Right kidney (tissue), 1 donor: ENCODE measurements around the gene AUH.

ENCODE experiments used
- DNase-seq: peaks from one replicate; pipeline ENCODE4 v3.0.0-alpha.2; 2016

AUH gene

DNA sequence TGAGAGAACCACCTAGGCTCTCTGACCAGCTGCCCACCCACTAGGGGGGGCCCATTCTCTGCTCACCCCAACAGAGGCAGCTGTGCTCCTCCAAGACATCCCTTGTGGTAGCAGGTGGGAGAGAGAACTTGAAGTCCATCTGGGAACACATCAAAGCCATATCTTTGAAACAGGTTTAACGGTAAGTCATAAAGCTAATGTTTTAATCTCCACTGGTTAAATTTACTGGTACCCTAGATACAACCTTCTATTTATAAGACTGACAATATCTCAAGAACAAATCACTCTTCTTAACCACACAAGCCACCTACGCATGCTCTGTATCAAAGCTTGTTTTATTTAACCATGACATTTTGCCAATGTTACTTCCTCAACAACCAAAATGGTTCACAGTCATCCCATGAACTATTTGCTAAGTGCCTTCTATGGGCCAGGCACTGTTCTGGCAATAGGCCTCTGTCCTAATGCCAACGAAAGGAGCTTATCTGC, 20.4 kb downstream of the AUH start:
- DNase-seq = no peak

DNA sequence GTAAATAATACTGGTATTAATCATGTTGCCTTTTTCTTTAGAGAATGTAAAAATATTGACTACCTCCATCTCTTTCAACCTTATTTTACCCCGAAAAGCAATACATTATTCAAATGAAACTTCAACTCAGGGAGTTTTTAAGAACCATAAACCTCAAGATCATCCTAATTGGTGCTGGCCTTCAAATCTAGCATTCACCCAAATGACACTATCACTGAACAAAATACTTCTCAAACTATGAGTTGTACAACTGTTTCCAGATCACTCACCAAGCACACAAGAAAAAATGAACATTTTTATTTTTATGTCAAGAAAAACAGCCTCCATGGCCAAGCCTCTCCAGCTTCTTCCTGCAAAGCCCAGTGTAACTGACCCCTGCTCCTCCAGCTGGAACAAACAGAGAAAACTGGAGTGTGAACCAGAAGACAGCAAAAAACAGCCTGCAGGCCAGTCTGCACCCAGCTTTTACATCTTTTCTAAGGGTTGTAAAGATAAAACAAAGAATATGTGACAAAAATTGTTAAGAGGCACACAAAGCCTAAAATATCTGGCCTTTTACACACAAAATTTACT, 21.2 kb downstream of the AUH start:
- no peak for DNase-seq

DNA sequence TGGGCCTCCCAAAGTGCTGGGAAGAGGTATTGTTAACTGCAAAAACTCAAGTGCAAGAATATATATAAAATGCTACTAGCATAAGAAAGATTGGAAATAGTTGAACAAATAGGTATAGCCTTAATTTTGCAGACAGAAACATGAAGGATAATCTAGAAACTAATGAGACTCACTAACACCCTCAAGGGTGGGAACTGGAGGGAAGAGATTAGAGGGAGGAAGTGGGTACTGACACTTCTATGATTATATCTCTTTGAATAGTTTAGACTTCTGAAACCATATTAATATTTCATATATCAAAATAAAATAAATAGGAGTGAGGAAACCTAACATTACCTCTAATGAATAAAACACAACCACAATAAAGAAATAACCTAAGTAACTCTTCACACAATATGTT, 23.0 kb downstream of the AUH start:
- no peak for DNase-seq

DNA sequence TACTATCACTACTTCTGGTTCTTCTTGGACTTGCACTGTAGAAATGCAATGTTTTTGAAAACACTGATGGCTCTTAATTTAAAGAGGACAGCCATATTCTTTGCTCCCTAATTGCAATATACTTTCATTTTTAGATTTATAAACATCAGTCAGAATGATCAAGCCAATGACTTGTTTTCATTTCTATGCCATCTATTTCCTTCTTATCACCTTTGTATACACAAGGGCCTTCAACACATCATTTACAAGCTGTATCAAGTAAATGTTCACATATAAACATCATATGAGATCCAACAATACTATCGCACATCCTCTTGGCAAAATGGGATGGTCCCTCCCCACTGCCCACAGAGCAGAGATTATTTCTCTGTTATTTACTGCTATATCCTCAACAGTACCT, 24.9 kb downstream of the AUH start:
- DNase-seq = no peak

DNA sequence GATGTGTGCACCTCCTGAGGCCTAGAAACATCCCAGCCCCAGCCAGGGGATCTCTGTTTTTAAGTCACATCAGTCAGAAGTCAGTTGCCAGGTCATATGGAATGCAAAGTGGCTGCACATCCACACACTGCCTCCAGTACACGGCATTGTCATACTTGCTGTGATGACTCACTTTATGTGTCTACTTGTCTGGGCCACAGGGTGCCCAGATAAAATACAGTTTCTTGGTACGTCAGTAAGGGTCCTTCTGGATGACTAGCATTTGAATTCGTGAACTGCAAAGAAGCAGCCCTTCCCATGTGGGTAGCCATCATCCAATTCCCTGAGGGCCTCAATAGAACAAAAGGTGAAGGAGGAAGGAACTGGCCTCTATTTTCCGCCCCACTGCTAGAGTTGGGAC, 27.7 kb downstream of the AUH start:
- DNase-seq = no peak

DNA sequence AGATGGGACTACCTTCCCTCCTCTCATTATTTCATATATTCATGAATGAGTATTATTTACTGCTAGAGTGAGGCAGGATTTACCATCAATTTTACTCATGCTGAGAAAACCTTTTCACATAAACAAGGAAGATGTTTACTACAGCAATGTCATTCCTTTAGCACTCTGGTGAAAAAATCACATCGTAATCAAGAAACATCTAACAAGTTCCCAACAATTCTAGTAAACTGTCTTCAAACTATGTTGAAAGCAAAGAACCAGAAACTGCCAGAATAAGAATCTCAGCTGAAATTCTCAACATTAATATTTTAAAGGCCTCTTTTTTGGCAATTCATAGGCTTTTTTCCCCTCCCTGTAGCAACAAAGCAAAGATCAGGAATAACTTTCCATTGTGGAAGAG, 28.2 kb downstream of the AUH start:
- no peak for DNase-seq

DNA sequence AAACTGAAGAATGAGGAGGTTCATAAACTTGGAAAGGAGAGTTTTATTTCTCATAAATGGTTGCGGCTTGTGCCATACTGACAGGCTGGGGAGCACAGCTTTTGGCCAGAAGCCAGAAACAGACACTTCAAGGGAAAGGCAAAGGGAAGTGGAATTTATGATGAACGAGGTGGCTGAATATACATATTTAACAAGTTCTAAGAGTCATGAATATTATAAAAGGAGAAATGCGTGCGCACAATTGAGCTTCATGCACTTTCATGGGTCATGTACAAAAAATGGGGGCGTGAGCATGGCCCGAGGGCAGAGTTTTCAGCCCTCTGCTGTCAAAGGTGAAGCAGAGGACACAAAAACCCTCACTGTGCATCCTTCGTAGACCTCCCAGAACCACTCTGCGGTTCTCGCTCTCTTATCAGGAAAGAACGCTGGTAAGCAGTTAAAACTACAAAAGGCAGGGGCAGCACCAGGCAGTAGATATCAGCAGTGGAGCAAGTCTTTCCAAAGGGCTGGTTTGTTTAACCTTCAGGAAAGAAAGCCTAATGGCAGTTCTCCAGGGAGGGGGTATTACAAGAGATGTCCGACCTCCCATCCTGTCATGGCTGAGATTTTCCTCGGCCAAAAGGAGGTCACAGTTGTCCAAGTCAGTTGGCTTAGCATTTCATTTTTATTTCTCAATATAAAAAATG, 29.0 kb downstream of the AUH start:
- no peak for DNase-seq

DNA sequence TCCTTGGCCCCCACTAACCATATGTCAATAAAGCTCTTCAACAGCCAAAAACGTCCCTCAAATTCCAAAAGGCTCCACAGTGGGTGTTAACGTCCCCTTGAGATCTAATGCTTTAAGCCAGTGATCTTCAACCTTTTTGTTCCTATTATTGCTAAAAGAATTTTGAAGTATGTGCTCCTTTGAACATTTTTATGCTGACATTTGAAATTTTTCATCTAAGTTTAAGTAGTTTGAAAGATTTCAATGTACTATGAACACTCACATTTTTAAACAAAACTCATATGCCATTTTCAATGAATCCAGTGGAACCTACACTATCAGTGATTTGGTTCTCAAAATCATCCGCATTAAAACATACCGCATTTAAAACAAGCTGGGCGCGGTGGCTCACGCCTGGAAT, 29.9 kb downstream of the AUH start:
- no peak for DNase-seq

DNA sequence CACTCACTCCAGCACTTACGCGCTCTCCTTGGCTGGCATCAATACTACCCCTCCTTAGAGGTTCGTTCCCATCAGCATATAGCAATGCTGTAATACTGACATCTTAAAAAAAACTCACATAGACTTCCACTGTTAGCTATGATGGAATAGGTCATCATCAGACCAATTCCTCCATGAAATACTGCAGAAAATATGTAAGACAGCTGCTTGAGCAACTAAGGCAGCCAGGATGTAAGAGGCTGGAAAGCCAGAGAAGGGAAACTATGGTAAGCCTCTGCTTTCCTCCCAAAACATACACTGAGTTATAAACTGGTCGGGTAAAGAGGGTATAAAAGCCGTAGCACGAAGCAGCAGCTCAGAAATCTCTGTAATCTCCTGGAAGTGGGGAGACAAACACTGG, 33.5 kb downstream of the AUH start:
- no peak for DNase-seq

DNA sequence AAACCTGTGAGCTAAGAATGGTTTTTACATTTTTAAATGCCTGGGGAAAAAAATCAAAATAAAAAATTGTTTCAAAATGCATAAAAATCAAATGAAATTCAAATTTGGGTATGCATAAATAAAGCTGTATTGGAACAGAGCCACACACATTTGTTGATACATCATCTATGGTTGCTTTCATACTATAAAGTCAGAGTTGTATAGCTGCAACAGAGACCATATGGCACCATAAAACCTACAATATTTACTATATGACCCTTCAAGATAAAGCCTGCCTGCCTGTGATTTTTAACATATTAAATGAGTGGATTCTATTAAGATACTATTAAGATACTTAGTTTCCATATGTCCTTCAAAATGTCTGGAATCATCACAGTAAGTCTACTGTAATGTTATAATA, 40.0 kb downstream of the AUH start:
- DNase-seq = no peak

DNA sequence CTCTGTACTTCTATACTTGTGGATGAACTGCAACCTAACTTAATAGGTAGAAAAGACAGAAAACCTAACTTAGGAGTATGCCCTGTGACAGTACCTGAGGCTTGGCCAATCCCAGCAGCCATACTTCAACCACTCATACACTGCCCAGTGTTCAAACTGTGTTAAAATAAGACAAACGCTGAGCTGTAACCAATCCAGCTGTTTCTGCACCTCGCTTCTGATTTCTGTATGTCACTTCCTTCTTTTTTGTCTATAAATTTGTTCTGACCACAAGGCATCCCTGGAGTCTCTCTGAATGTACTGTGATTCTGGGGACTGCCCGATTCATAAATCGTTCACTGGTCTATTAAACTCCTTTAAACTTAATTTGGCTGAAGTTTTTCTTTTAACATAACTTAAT, 41.4 kb downstream of the AUH start:
- no peak for DNase-seq

DNA sequence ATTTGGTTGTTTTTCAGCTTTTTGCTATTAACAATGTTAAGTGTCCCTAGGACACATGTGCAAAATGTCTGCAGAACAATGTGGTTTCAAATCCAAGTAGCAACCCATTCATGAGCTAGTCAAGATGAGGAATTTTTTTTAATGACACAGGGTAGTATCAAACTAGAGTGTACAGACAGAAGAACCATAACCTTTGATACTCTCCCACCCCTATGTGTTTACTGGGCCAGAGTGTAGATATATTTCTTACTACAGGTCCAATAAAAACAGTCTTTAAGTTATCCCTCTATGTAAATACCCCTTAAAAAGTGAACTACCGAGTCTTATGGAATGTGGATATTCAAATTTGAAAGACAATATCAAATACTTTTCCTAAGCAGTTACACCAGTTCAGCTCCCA, 45.6 kb downstream of the AUH start:
- DNase-seq = no peak

DNA sequence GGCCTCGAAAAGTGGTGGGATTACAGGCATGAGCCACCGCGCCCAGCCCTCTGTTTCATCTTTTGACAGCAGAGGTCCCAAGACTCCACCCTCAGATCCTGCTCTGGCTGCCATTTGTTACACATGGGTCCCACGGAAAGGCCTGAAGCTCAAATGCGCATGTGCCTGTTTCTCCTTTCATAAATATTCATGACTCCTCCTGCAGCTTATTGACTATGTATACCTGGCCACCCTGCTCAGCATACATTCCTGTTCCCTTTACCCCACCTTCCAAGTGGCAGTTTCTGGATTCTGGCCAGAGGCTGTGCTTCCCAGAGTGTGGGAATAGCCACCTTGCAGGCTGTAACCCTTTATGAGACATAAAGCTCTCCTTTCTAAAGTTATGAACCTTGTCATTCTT, 46.5 kb downstream of the AUH start:
- DNase-seq = no peak

DNA sequence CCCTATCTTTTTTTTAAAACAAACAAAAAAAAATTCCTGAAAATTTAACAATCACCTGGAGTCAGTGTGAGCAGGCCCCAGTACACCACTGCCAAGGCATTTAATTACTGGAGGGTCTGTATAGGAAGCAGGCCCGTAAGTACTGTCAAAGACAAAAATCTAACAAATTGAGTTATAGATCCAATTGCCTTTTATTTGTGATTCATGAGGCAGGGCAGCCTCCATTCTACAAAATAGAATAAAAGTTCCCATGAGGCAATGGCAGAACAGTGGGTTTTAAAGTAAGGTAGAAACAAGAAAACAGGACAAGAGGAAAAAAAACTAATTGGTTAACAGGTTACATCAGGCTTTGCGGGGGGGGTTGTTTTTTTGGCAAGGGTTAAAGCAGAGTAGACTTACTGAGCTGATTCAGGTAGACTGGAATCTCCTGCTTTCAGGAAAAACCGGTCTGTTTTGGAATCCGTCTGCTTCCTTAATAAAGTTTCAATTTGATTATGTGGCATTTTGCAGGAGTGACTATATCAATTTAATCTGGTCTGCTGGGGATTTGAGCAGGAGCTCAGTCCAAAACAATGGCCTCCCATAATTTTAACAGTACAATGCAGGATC, 48.9 kb downstream of the AUH start:
- DNase-seq = no peak

DNA sequence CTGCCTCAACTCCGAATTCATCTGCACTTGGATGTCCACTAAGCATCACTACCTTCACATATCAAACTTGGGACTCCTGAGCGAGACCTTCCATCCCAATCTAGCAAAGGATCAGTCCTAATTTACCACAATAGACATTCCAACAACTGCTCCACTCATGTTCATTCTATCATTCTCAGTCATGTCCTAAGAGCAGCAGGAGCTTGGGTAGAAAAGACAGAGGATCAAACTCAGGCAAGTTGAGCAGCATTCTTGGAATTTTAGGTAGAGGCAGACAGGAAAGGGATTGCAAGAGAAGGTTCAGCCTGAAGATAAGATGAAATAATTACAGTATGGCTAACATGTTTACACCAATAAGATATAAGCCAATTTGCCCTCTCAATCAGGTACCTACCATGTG, 51.7 kb downstream of the AUH start:
- no peak for DNase-seq

DNA sequence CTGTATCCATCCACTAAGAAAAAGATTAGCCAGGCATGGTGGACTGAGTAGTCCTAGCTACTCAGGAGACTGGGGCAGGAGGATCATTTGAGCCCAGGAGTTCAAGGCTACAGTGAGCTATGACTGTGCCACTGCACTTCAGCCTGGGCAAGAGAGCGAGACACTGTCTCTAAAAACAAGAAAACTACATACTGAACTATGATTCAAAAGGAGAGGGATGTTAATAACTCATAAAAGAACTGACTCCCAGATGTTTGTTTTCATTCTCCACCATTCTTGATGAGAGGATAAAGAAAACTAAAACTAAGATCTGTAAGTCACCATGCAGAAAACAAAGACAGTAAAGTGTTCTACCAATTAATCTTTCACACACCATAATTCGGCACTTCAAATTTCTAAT, 53.5 kb downstream of the AUH start:
- DNase-seq = no peak

DNA sequence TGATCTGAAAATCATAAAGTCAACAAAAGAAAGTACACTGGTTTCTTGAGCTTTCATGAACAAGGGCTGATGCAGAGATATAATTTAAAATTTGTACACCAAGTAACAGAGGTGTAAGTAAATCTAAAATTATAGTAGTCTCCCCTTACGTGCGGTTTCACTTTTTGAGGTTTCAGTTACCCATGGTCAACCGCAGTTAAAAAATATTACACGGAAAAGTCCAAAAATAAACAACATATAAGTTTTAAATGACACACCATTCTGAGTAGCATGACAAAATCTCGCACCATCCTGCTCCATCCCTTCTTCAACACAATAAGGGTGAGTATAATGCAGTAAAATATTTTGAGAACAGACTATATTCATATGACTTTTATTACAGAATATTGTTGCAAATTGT, 54.4 kb downstream of the AUH start:
- DNase-seq = no peak

DNA sequence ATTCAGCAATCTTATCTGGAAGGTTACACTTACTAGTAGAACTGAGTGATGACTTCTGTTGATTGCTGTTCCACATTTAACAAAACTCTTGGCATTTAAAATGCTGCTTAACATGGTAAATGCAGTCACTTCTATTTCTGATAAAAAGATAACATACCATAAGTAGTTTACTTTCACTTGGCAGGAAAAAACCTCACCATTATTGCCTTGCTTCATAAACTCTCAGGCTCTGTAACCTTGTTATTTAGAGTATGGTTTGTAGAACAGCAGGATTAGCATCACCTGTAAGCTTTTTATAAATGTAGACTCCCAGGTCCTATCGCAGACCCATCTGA, 55.5 kb downstream of the AUH start:
- no peak for DNase-seq

DNA sequence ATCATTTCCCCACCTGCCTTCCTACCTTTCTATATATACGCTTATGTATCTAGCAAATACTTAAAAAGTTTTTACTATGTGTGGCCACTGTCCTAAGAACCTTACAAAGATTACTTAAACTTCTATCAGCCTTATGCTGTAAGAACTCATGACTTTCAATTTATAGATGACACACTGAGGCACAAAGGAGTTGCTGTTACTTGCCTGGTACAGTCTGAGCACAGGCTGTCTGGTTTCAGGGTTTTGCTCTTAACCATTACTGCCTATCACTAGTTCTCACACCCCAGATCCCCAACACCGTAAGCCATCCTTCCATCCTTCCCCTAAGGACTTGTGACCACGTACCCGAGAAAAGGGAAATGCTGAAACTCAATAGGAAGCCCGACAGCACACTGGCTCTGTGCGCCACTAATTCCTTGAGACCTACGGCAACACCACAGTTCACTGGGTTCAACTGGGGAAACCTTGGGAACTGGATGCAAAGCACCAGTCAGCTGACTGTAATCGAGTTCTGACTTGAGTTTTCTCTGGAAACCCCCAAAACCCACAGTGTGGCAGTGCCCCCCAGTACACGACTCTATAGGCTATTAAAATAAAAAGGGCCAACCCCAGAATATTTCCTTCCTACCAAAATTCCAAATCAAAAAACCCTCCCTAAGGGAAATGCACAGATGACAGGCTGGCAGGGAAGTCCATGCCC, 56.0 kb downstream of the AUH start:
- no peak for DNase-seq

DNA sequence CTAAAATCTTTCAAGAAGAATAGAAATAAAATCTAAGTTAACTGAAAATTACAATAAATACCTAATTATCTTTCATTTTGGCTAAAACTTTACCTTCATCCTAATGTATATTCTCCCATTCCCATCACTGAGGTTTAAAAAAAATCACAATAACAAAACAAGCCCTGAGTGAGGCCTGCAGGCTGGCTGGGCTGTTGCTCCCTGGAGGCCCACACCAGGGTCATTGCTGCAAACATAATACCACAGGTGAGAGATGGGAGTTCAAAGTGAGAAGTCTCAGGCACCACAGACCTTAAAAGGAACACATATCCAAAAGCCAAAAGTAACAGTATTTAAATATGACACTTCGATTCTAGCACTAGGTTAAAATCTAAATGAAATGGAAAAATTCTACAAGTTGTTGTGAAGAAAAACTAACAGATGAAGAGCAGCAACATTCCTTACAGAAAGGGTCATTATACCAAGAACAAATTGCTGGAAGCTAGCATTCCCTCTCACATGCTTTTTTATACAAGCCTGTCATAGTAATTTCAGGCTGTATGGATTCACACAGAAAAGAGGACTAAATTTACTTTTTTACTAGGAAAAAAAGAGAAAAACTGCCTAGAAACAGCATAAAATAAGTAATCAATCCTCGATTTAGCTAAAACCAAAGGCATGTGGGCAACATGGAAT, 57.8 kb downstream of the AUH start:
- DNase-seq = no peak

DNA sequence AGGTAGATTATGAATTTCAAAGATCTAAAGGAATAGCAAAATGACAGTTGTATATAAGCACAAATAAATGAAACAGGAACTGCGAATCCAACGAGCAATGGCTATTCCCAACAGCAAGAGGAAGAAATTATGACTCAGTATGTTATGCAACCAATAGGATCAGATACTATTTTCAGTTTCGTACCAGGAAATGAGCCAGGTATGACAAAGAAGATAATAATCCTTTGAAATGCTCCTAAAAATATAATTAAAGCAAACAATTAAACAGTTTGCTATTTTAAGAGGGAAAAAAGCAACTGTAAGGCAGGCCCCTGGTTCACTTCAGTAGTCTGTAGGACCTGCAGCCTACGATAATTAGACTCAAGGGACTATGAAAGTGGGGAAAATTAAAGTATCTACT, 58.9 kb downstream of the AUH start:
- no peak for DNase-seq

DNA sequence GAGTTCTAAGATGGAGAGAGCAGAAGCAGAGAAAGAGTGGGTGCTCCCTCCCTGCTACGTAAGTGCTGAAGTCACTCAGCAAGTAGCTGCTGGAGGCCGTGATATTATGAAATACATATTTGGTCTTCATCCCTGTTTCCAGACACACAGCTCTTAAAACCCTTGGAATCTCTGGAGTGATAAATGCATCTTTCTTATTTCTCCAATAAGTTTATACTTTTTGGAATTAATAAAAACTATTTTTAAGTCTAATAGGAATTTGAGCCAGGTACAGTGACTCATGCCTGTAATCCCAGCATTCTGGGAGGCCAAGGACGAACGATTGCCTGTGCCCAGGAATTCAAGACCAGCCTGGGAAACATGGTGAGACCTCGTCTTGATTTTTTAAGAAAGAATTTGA, 60.6 kb downstream of the AUH start:
- DNase-seq = no peak

DNA sequence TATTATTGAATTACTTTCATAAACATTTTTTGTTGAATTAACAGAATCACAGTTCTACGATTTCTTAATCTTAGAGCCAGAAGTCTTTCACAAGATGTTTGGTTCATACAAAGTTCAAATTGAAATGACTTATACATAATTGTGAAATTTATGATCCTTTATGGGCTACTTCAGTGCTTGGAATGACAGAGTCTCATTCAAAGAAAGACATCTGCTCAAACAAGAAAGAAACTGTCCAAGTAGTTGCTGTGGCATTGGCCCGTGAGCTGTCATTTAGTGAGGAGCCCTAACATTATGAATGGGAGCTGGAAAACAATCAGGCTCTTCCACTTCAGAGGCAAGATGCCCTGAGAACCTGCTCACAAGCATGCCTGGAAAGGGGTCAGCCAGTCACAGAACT, 63.4 kb downstream of the AUH start:
- DNase-seq = peak; percentile 21
